A673 (cell line): ENCODE results near the gene ZNF778.

Experiments
- EZH2 ChIP-seq: fragments of 200-600 bp; sonication (generic); IDR thresholded peaks from 2 replicates; pipeline ENCODE4 v1.6.1; 2017; ENCODE audit warnings: borderline replicate concordance, low read depth, mild to moderate bottlenecking, mixed read lengths, antibody characterized with exemption, low read length; ENCODE audit not compliant: poor library complexity, severe bottlenecking
- TF ChIP-seq, protein P1 (sequence below): fragments of 300-800, 200-600 bp; sonication (generic); conservative IDR thresholded peaks from 2 replicates; pipeline ENCODE4 v1.5.1; 2017; ENCODE audit warnings: low read depth, mild to moderate bottlenecking, antibody characterized with exemption, low read length, moderate library complexity, mixed read lengths

DNA sequence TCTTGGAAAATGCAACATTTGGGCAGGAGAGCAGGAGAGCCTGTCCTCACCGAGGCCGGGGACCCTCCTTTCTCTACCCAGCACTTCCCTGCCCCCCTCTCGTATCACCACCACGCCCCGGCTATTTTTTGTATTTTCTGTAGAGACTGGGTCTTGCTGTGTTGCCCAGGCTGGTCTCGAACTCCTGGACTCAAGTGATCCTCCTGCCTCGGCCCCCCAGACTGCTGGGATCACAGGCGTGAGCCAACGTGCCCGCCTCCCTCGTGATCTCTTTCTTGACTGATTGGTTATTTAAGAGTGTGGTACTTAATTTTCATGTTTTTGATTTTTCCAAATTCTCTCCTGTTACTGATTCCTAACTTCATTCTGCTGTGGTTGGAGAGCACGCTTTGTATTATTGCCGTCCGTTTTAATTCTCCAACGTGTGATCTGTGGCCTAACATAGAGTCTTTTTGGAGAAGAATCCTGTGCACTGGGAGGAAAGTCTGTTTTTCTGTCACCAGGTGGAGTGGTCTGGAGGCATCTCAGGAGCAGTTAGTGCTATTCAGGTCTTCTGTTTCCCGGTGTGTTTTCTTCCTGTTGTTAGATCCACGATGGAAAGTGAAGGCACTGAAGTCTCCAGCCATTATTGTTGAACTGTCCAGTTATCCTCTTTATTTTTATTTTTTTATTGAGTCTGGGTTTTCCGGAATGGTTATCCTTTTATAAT is 40.4 kb downstream of the ZNF778 start:
- TF ChIP-seq, protein P1, sequence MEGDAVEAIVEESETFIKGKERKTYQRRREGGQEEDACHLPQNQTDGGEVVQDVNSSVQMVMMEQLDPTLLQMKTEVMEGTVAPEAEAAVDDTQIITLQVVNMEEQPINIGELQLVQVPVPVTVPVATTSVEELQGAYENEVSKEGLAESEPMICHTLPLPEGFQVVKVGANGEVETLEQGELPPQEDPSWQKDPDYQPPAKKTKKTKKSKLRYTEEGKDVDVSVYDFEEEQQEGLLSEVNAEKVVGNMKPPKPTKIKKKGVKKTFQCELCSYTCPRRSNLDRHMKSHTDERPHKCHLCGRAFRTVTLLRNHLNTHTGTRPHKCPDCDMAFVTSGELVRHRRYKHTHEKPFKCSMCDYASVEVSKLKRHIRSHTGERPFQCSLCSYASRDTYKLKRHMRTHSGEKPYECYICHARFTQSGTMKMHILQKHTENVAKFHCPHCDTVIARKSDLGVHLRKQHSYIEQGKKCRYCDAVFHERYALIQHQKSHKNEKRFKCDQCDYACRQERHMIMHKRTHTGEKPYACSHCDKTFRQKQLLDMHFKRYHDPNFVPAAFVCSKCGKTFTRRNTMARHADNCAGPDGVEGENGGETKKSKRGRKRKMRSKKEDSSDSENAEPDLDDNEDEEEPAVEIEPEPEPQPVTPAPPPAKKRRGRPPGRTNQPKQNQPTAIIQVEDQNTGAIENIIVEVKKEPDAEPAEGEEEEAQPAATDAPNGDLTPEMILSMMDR: no peak; the same call in 1 of the 2 replicates
- no peak for TF ChIP-seq EZH2
